Muscle of back (tissue), 11 donors: Measurements from ENCODE around the gene CGB8. TPM values are rescaled to one million over a fixed set of nuclear protein-coding genes. Genes with fewer than 3 reads are reported as not detected.
"Not testable (repeated sequence)": the region's sequence is repeated elsewhere in the genome, so short reads cannot be mapped to it uniquely, and the experiment has no call there.

ENCODE experiments used
- DNase-seq, 3 donors: peaks; one replicate each; pipeline versions ENCODE4 v3.0.0 to v3.0.0-alpha.2; 2013
- polyA plus RNA-seq, 10 donors: library from polyadenylated mRNA; unstranded; fragments of 120-200 nt; gene quantifications; one replicate each; pipeline ENCODE4 v1.2.1, GENCODE V29; 2013; ENCODE audit not compliant: insufficient read length in 10 of 10

The CGB8 gene
- polyA plus RNA-seq, 10 donors = 0.40 to 1.6 (median 0.82) TPM; not detected in 5

DNA sequence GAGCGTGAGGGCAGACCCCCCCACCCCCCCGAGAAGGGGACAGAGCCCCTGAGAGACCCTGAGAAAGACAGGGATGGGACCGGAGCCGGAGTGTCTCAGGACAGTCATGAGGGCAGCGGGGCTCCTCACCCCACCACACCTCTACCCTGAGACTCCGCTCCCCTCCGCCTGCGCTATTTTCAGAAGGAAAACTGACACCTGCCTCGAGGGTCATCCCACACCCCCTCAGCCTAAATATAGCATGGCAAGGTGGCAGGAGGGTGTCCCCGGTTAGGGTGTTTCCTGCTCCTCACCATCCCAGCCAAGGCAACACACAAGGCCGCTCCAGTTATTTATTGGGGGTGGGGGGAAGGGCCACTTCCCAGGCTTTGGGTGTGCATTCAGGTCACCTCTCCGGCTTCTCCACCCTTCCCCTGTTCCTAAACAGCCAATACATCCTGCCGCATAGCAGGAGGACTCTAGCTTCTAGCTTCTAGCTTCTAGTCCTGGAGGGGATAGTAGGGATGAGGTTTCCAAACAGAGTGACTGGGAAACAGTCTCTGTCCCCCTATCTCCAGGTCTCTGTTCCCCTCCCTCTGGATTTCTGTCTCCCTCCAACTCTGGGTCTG is 17.1 kb upstream of the CGB8 start:
- DNase-seq = no peak

- DNase-seq = peak in 1 of 3 donors; percentile 46
Measured at GRCh38 chr19:49064768-49065611, 16.1 kb upstream of the CGB8 start, which contains the start of gene NTF4. Gene NTF4 (minus strand): TSS chr19:49064818. CDS start chr19:49061997, 2,821 bp downstream.

DNA sequence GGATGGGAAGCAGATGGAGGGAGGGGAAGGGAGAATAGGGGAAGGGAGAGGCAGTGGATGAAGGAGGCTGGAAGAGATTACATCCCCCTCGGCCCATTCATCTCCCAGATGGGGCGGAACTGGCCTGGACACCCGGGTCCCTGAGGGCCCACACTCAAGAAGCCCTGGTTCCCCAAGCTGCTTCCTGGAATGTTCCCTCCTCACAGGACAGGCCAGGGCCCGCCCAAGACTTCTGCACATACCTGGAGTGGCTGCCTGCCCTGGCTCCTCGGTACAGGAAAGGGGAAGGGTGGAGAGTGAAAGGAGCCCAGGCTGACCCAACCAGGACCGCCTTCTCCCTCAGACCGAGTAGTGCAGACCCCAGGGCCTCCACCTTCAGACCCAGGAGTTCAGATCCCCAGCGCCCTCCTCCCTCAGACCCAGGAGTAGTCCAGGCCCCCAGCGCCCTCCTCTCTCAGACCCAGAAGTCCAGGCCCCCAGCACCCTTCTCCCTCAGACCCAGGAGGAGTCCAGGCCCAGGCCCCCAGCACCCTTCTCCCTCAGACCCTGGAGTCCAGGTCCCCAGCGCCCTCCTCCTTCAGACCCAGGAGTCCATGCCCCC is 15.2 kb upstream of the CGB8 start:
- DNase-seq = no peak

DNA sequence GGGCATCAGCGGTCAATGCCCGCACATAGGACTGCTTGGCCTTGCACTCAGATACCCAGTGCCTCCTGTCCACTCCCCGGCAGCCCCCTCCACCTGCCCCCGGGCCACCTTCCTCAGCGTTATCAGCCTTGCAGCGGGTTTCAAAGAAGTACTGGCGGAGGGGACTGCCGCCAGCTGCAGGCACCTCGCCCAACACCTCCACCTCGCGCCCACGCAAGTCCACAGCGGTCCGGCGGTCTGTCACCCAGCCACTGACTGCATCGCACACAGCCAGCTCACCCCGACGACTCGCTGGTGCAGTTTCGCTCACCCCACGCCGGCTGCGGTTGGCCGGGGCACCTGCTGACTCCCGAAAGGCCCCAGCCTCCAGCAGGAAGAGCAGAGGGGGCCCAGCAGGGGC is 12.5 kb upstream of the CGB8 start:
- DNase-seq = no peak

DNA sequence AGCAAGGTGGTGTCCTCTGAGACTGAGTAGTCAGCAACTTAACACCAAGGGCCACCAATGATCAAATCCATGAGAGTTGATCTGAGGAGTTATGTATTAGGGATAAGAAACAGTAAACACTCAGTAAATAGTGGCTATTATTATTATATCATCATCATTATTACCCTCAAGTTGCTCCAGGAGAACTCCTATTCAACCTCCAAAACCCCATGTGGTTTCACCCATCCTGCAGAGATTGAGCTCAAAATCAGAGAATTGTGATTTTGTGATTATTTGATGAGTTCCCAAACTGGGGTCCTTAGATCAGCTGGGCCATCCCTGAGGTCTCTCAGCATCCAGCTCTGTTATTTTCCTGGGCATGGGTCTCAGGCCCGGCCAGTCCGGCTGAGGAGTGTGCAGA is 12.1 kb upstream of the CGB8 start:
- no peak for DNase-seq

GRCh38 chr19:49059053-49059452 is 10.1 kb upstream of the CGB8 start:
- DNase-seq = no peak

- no peak for DNase-seq
Measured at GRCh38 chr19:49058562-49058961, 9.7 kb upstream of the CGB8 start.

GRCh38 chr19:49057636-49058234 is 8.8 kb upstream of the CGB8 start, which contains the start of gene CGB7:
Gene CGB7 (minus strand): TSS chr19:49057749. CDS start chr19:49055375, 2,374 bp downstream.
- DNase-seq = peak in 2 of 3 donors; percentile 24 to 62

DNA sequence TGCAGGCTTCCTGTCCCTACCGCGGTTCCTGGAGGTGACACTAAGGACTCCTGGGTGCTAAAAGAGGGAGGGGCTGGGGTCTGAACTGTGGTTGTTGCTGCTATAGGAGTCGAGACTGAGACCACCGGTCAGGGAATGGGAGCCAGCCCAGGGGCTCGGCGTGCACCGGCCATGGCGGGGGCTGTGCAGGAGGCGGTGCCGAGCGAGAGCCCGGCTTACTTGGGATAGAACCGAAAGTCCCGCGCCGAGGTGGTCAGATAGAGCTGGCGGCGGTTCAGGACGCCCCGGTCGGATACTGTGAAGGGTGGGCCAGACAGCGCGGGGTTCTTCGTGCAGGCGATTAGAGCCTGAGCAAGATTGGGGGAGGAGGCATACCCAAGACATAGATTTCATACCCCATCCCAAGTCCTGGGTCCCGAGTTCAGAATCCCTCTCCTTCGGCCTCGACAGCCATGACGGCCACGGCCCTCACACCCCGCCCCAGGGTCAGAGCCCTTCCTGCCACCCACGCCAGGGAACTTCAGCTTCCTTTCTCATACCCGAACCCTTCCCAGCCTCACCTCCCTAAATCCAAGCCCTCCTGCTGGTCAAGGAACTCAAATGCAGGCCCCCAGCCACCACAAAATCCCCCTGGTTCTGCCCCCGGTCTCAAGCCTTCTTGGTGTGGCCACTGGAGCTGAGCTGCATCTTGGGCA is 8.1 kb upstream of the CGB8 start:
- not testable (repeated sequence) for DNase-seq

DNA sequence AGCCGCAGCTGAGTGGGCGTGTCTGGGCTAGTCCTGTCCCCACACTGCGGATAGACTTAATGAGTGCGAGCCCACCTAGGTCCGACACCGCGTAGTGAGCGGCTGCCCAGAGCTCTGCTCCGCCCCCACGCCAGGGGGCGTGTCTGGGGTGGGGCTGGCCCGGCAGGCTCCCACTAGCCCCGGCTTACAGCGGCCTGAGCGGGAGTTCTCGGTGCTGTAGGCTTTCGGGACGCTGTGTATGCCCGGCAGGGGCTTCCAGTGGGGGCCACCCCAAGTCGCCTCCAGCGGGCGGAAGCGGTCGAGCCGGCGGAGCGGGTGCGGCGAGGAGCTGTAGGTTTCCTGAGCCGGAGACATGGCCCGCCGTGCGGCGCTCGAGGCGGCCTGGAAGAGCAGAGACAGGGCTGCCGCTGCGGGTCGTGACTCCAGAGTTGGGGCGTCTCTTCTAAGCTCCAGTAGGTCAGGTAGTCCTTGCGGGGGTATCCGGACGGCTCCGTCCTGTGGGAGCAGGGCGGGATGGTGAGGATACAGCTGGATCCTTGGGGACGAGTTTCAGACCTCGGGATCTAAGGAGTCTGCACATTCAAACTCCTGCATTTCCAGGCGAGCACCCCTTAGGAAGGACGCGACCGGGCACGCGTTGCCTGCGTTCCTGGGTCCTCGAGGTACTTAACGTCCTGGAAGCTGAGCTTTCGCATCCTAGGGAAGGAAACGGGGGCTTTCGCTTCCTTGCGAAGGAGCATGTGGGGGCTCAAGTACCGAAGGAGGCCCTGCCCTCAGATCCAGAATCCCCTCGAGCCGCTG is 7.4 kb upstream of the CGB8 start:
- DNase-seq = peak in 2 of 3 donors; percentile 46 to 71

- not testable (repeated sequence) for DNase-seq
Measured at GRCh38 chr19:49050376-49051033, 1.6 kb upstream of the CGB8 start.

DNA sequence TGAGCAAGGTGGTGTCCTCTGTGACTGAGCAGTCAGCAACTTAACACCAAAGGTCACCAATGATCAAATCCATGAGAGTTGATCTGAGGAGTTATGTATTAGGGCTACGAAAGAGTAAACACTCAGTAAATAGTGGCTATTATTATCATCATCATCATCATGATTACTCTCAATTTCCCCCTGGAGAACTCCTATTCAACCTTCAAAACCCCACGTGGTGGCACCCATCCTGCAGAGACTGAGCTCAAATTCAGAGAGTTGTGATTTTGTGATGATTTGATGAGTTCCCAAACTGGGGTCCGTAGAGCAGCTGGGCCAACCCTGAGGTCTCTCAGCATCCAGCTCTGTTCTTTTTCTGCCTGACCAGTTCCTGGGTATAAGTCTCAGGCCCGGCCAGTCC is 923 bp upstream of the CGB8 start:
- DNase-seq = not testable (repeated sequence)

DNA sequence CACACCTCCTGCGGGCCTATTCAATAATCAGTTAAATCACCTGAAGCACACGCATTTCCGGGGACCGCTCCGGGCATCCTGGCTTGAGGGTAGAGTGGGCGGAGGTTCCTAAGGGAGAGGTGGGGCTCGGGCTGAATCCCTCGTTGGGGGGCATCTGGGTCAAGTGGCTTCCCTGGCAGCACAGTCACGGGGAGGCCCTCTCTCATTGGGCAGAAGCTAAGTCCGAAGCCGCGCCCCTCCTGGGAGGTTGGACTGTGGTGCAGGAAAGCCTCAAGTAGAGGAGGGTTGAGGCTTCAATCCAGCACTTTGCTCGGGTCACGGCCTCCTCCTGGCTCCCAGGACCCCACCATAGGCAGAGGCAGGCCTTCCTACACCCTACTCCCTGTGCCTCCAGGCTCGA is 5.4 kb downstream of the CGB8 start, which contains the start of gene CGB5:
Gene CGB5, plus strand, starts transcription at position 301 of the 400 bp plus-strand sequence. CDS start 362 bp downstream, outside the sequence.
- not testable (repeated sequence) for DNase-seq

DNA sequence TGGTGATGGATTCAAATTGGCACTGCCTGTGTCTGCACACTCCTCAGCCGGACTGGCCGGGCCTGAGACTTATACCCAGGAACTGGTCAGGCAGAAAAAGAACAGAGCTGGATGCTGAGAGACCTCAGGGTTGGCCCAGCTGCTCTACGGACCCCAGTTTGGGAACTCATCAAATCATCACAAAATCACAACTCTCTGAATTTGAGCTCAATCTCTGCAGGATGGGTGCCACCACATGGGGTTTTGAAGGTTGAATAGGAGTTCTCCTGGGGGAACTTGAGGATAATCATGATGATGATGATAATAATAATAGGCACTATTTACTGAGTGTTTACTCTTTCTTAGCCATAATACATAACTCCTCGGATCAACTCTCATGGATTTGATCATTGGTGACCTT is 6.2 kb downstream of the CGB8 start:
- DNase-seq = not testable (repeated sequence)

DNA sequence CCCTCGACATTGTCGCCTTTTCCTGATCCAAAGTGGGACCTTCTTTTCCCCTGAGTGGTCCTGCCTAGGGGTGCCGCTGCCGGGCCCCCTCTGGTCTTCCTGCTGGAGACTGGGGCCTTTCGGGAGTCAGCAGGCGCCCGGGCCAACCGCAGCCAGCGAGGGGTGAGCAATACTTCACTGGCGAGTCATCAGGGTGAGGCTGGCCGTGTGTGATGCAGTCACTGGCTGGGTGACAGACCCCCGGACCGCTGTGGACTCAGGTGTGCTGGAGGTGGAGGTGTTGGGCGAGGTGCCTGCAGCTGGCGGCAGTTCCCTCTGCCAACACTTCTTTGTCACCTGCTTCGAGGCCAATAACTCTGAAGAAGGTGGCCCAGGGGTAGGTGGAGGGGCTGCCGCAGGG is 6.7 kb downstream of the CGB8 start:
- no peak for DNase-seq

DNA sequence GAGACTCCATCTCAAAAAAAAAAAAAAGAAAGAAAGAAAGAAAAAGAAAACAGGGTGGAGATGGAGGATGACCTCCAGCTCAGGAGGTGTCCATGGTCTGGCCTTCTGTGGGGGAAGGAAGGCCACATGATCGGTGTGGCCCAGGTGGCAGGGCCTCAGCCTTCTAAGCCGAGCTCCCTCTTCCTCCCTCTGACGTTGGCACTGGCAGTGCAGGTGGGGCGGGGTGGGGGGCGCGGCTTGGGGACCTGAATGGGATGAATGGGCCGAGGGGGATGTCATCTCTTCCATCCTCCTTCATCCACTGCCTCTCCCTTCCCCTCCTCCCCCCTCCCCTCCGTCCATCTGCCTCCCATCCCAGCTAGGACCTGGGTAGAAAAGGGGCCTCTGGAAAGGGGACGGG is 9.2 kb downstream of the CGB8 start:
- DNase-seq = not testable (repeated sequence)

- DNase-seq = not testable (repeated sequence)
Measured at GRCh38 chr19:49038557-49039276, 10.2 kb downstream of the CGB8 start.

- DNase-seq = not testable (repeated sequence)
Measured at GRCh38 chr19:49038111-49038510, 10.8 kb downstream of the CGB8 start.

- not testable (repeated sequence) for DNase-seq
Measured at GRCh38 chr19:49036815-49037214, 12.1 kb downstream of the CGB8 start, which contains the start of gene CGB1. Gene CGB1 (minus strand): TSS chr19:49036895. CDS start chr19:49036711, 184 bp downstream.
